ENCODE results near the gene KAT5. TPM values are rescaled to one million over a fixed set of nuclear protein-coding genes. Genes with fewer than 3 reads are reported as not detected.
A peak's percentile ranks its signal among the peaks of the same experiment; 100 is the strongest.

The KAT5 gene
- total RNA-seq = 100 to 1,000 TPM in 1 of 4 donors, 10 to 100 TPM in 3; 51.6 to 203 (median 74.1) TPM

GRCh38 chr11:65711785-65712632 lies at the start of gene KAT5:
TSS of gene KAT5 (plus strand) at chr11:65712252. CDS start at chr11:65712268, 16 bp downstream.
- Histone ChIP-seq H3K27me3 (no peaks in the 10 kb centered on the region), H3K4me1 (peaks cover 9 to 26% (median 15%) of the 10 kb centered on the region in 4 donors), H3K27ac (peak within 1 kb of the TSS; percentile 91 to 99 (median 93)), H3K9me3 (no peaks in the 10 kb centered on the region), H3K36me3 (peaks cover 0 to 34% (median 16%) of the 10 kb centered on the region in 4 donors), H3K4me3 (peak within 1 kb of the TSS; percentile 59 to 84 (median 67))
- in situ Hi-C loops (cut with MboI; ENCODE audit: low pct_ligation_motif_present in 1 of 4, low pct_unique_long_range_greater_than_20kb in 1 of 4, low sequenced_read_pairs in 3 of 4) (loop anchor here (10.0 to 25.0 kb wide), 4 partner anchors 63 to 275 kb away; no protein-coding TSS in a partner anchor), intact Hi-C loops (cut with DNase I; ENCODE audit: low total_unique reads) (loop anchor here (5.0 kb wide), 2 partner anchors 70 to 105 kb away; partner anchors contain the start of gene AP5B1)
- peak; percentile 100 for DNase-seq
- 1% methylated on average over 65 of the region's 65 CpGs; no CpG with 5 or more reads in 1 of the 2 donors for WGBS, 2 donors (ENCODE audit: low coverage in 1 of 2)
- TF ChIP-seq POLR2A (IDR thresholded peaks at IDR 0.05) = peak; percentile 92
- TF ChIP-seq CTCF (IDR thresholded peaks at IDR 0.05) = peak; percentile 96 to 100 (median 99)
- TF ChIP-seq POLR2AphosphoS5 (IDR thresholded peaks at IDR 0.05) = peak; percentile 75 to 92 (median 89)
- TF ChIP-seq EP300 (IDR thresholded peaks at IDR 0.05; ENCODE audit: low read depth) = peak; percentile 28

- intact Hi-C loops (cut with DNase I; ENCODE audit: low total_unique reads) (no loop called here), in situ Hi-C loops (cut with MboI; ENCODE audit: low pct_ligation_motif_present in 1 of 4, low pct_unique_long_range_greater_than_20kb in 1 of 4, low sequenced_read_pairs in 3 of 4) (no loop called here)
- Histone ChIP-seq H3K4me1 (peaks cover 17 to 29% (median 25%) of the 10 kb centered on the region in 4 donors), H3K9me3 (no peaks in the 10 kb centered on the region), H3K27ac (peak within 1 kb of the TSS; percentile 96 to 99 (median 98)), H3K27me3 (no peaks in the 10 kb centered on the region), H3K36me3 (peaks cover 0 to 25% (median 12%) of the 10 kb centered on the region in 4 donors), H3K4me3 (peak within 1 kb of the TSS; percentile 78 to 99 (median 86))
- DNase-seq = peak; percentile 93
- peak; percentile 8 for TF ChIP-seq EP300 (IDR thresholded peaks at IDR 0.05; ENCODE audit: low read depth)
- TF ChIP-seq POLR2AphosphoS5 (IDR thresholded peaks at IDR 0.05) = peak; percentile 73 to 84 (median 75)
- TF ChIP-seq CTCF (IDR thresholded peaks at IDR 0.05) = peak in 1 of 5 experiments; percentile 10
- TF ChIP-seq POLR2A (IDR thresholded peaks at IDR 0.05) = peak; percentile 92
- 0% methylated on average over 38 of the region's 91 CpGs; no CpG with 5 or more reads in 1 of the 2 donors for WGBS, 2 donors (ENCODE audit: low coverage in 1 of 2)
Measured at GRCh38 chr11:65662799-65663638, 49.0 kb upstream of the KAT5 start, which contains the start of gene RELA. TSS of gene RELA (minus strand) at chr11:65662916. CDS start at chr11:65662832, 84 bp downstream.

GRCh38 chr11:65663639-65664200 lies 48.3 kb upstream of the KAT5 start:
- WGBS, 2 donors (ENCODE audit: low coverage in 1 of 2) = 1 to 3% methylated on average over 5 to 15 of the region's 15 CpGs
- H3K9me3 ChIP-seq = no peaks in the 10 kb centered on the region
- intact Hi-C loops (cut with DNase I; ENCODE audit: low total_unique reads) (no loop called here), in situ Hi-C loops (cut with MboI; ENCODE audit: low pct_ligation_motif_present in 1 of 4, low pct_unique_long_range_greater_than_20kb in 1 of 4, low sequenced_read_pairs in 3 of 4) (no loop called here)
- no peak for TF ChIP-seq POLR2A (IDR thresholded peaks at IDR 0.05)
- no peak for TF ChIP-seq CTCF (IDR thresholded peaks at IDR 0.05)
- TF ChIP-seq POLR2AphosphoS5 (IDR thresholded peaks at IDR 0.05) = peak in 2 of 3 donors; percentile 14 to 23
- TF ChIP-seq EP300 (IDR thresholded peaks at IDR 0.05; ENCODE audit: low read depth) = no peak
- H3K4me3 ChIP-seq = peak overlapping the region; percentile 43 to 92 (median 80)
- peak; percentile 66 for DNase-seq
- peaks cover 0 to 18% (median 9%) of the 10 kb centered on the region in 4 donors for H3K36me3 ChIP-seq
- H3K27ac ChIP-seq = peak overlapping the region; percentile 96 to 99 (median 98)
- H3K27me3 ChIP-seq = no peaks in the 10 kb centered on the region
- peaks cover 17 to 29% (median 25%) of the 10 kb centered on the region in 4 donors for H3K4me1 ChIP-seq

Measured in transverse colon (tissue), 4 donors.